GM23248 (cell line): ENCODE measurements around the gene CNTLN.

Experiments
- EZH2 ChIP-seq: fragments of 200-600 bp; sonication (generic); IDR thresholded peaks from 2 replicates; pipeline ENCODE4 v1.6.1; 2018; ENCODE audit warnings: antibody characterized with exemption, mild to moderate bottlenecking; ENCODE audit not compliant: insufficient read depth, poor library complexity, severe bottlenecking
- EZH2phosphoT487 ChIP-seq: fragments of 200-600 bp; sonication (generic); IDR thresholded peaks from 2 replicates; pipeline ENCODE4 v1.6.1; 2018; ENCODE audit warnings: antibody characterized with exemption, moderate library complexity, mild to moderate bottlenecking, low read depth; ENCODE audit not compliant: insufficient read depth

- TF ChIP-seq EZH2phosphoT487 (no peak), EZH2 (no peak)
Observed at GRCh38 chr9:17536027-17536426, 401.2 kb downstream of the CNTLN start.
